Measurements from ENCODE around the gene CPNE2.

GRCh38 chr16:57127836-57128235 lies 35.5 kb downstream of the CPNE2 start:
- TF ChIP-seq ZNF274 (IDR thresholded peaks at IDR 0.05; ENCODE audit: low read depth, low read length) (no peak), YY1 (IDR thresholded peaks at IDR 0.05; ENCODE audit: insufficient read depth, insufficient read length) (no peak)
